OCI-LY7 (cell line): ENCODE data around the gene NQO2.

ENCODE experiments used
- EZH2phosphoT487 ChIP-seq: fragments of 200-600 bp; sonication (generic); IDR thresholded peaks from 2 replicates; pipeline ENCODE4 v1.6.1; 2018; ENCODE audit warnings: low read depth, borderline replicate concordance, mild to moderate bottlenecking, mixed run types, antibody characterized with exemption, low read length, moderate library complexity, mixed read lengths
- TF ChIP-seq, protein P1 (sequence below): fragments of 200-600 bp; sonication (generic); conservative IDR thresholded peaks from 2 replicates; pipeline ENCODE4 v1.5.1; 2014; ENCODE audit warnings: mild to moderate bottlenecking, antibody characterized with exemption, low read length, moderate library complexity, mixed read lengths

DNA sequence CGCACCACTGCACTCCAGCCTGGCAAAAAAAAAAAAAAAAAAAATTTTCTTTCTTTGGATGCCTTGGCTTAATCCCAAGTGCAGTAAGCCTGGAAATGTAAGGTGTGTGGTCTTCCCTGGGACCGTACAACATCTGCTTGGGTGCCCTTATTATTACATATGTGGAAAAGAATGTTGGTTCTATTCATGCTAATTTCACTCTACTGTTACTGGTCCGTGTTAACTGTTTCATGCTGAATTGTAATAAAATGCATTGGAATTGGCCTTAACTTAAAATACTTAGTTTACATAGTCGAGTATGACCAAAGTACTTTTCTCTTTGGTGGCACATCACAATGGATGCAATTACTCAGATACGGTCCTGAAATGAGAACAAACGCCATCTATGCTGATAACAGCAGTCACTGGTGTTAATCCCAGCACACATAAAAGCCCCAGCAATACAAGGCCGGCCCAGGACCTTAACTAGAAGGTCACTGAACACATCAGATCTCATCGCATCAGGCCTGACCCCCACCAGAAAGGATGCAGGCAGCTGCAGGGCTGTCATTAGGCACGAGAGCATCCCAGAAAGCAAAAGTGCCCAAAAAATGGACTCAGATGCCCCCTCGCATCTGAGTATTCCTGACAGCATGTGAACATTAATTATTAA is 29.5 kb upstream of the NQO2 start:
- TF ChIP-seq, protein P1, sequence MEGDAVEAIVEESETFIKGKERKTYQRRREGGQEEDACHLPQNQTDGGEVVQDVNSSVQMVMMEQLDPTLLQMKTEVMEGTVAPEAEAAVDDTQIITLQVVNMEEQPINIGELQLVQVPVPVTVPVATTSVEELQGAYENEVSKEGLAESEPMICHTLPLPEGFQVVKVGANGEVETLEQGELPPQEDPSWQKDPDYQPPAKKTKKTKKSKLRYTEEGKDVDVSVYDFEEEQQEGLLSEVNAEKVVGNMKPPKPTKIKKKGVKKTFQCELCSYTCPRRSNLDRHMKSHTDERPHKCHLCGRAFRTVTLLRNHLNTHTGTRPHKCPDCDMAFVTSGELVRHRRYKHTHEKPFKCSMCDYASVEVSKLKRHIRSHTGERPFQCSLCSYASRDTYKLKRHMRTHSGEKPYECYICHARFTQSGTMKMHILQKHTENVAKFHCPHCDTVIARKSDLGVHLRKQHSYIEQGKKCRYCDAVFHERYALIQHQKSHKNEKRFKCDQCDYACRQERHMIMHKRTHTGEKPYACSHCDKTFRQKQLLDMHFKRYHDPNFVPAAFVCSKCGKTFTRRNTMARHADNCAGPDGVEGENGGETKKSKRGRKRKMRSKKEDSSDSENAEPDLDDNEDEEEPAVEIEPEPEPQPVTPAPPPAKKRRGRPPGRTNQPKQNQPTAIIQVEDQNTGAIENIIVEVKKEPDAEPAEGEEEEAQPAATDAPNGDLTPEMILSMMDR, result no peak
- TF ChIP-seq EZH2phosphoT487, result no peak
